Measurements from ENCODE around the gene SEL1L3.

DNA sequence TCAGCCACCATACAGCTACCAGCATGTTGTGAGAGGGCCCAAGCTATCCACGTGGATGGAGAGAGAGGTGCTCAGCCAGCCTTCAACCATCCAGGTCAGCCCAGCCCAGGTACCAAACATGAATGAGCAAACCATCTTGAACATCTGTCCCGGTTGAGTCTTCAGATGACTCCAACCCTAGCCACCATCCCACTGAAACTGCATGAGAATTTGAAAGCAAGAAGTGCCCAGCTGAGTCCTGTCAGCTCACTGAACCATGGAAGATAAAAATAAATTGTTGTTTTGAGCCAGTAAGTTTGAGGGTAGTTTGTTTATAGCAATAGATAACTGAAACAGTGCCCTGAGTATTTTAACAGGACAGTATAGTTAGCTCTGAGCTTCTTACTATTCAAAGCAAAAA lies 7.3 kb upstream of the SEL1L3 start:
- TF ChIP-seq, protein P1, sequence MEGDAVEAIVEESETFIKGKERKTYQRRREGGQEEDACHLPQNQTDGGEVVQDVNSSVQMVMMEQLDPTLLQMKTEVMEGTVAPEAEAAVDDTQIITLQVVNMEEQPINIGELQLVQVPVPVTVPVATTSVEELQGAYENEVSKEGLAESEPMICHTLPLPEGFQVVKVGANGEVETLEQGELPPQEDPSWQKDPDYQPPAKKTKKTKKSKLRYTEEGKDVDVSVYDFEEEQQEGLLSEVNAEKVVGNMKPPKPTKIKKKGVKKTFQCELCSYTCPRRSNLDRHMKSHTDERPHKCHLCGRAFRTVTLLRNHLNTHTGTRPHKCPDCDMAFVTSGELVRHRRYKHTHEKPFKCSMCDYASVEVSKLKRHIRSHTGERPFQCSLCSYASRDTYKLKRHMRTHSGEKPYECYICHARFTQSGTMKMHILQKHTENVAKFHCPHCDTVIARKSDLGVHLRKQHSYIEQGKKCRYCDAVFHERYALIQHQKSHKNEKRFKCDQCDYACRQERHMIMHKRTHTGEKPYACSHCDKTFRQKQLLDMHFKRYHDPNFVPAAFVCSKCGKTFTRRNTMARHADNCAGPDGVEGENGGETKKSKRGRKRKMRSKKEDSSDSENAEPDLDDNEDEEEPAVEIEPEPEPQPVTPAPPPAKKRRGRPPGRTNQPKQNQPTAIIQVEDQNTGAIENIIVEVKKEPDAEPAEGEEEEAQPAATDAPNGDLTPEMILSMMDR (conservative IDR thresholded peaks at IDR 0.05 in 1 of 2, IDR thresholded peaks at IDR 0.05 in 1 of 2; ENCODE audit: low read depth in 1 of 2, low read length in 2 of 2) = no peak
- TF ChIP-seq EZH2 (IDR thresholded peaks at IDR 0.05; ENCODE audit: low read length, missing control alignments) = no peak
